DMS 273 treated with DMSO at 0.1 percent for 48 hours (cell line): Measurements from ENCODE around the gene TMED8.
"Not testable (repeated sequence)": the region's sequence is repeated elsewhere in the genome, so short reads cannot be mapped to it uniquely, and the experiment has no call there.

Experiments used
- DNase-seq: peaks from one replicate; lab custom pipeline; 2025; lab: John Stamatoyannopoulos, UW

TMED8 gene

GRCh38 chr14:77376771-77377501, at the start of gene TMED8, which contains the start of gene SAMD15:
TMED8 (minus strand) TSS chr14:77377094; CDS start chr14:77377053, 41 bp downstream.
SAMD15 (plus strand) TSS chr14:77377379; CDS start chr14:77377419, 40 bp downstream.
- DNase-seq: peak; percentile 88

DNA sequence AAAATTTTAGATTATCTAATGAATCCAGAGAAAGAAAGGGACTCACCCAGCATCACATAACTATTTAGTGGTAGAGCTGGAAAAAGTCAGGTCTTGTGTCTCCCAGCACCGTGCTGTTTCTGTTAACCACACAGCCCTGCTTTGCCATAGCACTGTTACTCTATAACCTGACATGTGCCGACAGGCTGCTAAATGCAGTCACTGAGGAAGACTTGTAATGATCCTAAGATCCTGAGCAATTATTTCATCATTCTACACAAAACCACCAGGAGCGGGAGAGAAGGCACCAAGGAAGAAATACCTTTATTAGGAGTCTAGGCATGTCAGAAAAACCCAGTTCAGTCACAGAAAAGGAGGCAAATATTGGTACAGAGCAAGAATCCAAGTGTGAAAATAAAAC, 49.5 kb upstream of the TMED8 start:
- no peak for DNase-seq

- no peak for DNase-seq
Measured at GRCh38 chr14:77424862-77425261, 48.0 kb upstream of the TMED8 start.

- no peak for DNase-seq
Measured at GRCh38 chr14:77423423-77423822, 46.5 kb upstream of the TMED8 start, which contains the start of gene NOXRED1. NOXRED1 (minus strand) TSS chr14:77423523; CDS start chr14:77422889, 634 bp downstream.

DNA sequence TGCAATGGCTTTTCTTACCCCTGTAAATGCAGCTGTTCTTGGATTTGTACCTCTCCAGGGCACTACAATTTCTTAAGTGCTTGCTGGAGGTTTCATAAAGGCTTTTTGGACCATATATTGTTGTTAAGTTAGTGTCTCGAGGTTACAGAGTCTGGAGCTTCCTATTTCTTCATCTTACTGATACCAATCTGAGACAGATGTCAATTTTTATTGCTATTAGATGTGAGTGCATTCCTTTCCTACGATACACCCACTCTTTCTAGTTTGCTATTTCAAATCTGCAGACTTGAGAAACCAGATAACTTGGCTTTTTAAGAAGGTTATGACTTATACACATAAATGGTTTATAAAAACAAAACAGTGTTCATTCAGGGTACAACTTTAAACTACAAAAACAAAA, 44.3 kb upstream of the TMED8 start:
- no peak for DNase-seq

GRCh38 chr14:77416836-77417235, 39.9 kb upstream of the TMED8 start:
- no peak for DNase-seq

- DNase-seq: not testable (repeated sequence)
Measured at GRCh38 chr14:77416098-77416497, 39.2 kb upstream of the TMED8 start.

- DNase-seq: not testable (repeated sequence)
Measured at GRCh38 chr14:77415403-77416030, 38.6 kb upstream of the TMED8 start.

DNA sequence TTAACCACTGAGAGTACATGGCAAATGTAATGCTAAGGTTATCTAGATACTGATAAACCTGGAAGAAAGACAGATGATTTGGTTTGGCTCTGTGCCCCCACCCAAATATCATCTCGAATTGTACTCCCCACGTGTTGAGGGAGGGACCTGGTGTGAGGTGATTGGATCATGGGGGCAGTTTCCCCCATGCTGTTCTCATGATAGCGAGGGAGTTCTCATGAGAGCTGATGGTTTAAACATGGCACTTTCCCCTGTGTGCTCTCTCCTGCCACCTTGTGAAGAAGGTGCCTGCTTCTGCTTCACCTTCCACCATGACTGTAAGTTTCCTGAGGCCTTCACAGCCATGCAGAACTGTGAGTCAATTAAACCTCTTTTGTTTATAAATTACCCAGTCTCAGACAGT, 32.2 kb upstream of the TMED8 start:
- peak; percentile 16 for DNase-seq

DNA sequence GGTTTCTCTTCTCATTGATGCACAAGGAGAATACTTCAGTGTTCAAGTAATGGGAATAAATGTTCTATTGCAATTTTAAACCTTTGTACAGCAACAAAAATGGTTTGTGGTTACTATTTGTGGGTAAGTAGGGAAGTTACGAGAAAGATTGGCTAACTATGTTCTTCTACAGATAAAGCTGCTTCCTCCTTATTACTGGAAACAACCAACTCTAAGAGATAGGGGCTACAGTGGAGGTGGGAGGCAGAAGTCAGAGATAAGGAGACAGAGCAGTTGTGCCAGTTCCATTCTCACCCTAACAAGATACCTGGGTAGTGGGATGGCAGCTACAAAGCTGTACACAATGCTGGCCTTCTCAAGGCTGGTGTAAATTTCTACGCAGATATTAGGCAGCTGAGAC, 30.3 kb upstream of the TMED8 start:
- no peak for DNase-seq

DNA sequence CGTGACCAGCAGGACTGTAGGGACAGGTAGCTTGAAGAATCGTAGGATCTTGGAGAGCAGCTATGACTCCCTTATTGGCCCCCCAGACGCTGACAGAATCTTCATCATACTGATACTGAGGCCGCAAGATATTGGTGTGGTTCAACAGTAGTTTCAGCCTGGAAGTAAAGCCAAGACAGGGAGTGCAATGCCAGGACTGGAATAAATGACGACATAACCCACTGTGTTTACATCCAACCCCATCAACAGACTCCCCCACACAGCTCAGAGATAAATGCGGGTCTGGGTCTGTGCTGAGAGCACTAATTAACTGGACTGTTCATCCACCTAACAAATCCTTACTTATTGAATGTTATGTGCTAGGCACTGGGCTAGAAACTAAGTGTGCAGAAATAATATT, 29.8 kb upstream of the TMED8 start:
- no peak for DNase-seq

DNA sequence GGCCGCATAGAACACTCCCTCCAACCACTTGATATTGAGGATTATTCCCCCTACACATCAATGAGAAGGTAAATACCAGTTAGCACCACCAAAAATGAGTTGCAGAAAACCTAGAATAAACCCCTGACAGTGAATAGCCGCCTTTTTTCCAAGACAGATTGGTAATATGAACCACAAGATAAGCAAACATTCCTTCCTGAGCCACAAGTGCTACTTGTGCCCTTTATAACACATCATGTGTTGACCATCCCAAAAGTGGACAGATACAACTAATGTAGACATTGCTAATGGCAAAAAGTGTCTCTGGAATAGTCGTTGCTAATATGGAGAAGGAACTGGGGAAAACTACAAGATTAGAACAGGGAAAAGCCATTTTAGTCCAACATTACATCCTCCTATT, 29.2 kb upstream of the TMED8 start:
- no peak for DNase-seq

DNA sequence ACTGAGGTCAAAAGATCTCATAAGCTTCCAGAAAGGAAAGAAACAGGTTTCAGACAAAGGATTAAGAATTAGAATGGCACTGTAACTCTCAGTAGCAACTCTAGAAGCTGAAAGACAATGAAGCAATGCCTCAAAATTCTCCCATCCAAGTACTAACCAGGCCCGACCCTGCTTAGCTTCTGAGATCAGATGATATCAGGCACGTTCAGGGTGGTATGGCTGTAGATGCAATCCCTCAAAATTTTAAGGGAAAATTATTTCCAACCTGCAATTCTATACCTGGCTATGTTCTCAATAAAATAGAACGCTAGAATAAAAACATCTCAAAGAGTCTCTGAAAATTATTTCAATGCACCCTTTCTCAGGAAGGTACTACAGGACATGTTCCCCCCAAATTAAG, 26.9 kb upstream of the TMED8 start:
- no peak for DNase-seq

GRCh38 chr14:77400216-77400615, 23.3 kb upstream of the TMED8 start:
- DNase-seq: no peak

- no peak for DNase-seq
Measured at GRCh38 chr14:77390188-77390587, 13.3 kb upstream of the TMED8 start.

DNA sequence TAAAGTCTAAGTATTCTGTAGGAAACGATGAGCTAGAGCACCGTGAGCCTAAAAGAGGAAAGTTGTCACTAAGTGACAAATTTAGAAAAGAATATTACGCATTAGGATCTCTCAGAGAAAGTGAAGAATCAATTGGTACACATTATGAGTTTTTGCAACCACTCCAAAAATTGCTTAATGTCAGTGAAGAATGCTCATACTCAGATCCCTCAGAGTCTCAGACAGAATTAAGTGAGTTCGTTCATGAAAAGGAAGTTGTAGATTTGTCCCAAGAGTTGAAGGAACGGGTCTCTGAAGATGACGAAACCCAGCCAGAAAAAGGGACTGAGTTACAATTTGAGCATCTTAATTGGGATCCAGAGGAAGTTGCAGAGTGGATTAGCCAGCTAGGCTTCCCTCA, 1.8 kb upstream of the TMED8 start:
- DNase-seq: no peak

GRCh38 chr14:77377502-77377844, 579 bp upstream of the TMED8 start:
- DNase-seq: no peak

DNA sequence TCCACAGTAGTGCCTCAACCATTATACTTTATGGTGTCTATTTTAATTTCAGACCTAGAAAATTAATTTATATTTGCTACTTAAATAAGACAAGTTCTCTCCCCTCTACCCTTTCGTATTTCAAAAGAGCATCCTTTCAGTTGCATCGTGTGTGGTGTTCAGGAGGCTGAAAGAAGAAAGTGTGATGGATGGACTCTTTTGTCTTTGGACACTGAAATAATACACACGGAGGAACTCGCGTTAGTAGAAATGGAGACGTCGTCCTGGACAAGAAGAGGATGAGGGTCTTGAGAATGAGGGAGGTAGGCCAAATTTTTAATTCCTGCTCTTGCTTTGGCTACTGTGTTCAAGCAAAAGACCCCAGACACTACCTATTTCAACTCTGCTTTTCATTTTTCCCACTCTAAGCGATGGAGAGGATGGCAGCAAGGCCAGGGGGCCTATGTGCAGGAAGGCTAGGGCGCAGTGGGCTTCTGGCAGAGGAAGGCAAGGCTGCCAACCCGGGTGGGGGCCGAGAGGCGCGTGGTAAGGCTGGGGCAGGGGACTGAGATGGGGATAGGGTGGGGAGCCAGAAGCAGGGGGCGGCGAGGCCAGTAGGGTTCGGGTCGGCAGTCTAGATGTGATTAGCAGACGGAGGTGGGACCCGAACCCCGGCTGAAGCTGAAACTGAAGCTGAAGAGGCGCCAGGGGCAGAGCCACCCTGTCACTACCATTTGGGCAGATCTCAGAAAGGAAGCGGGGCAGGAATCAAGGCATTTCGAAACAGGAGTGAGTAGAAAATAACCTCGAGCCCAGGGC, 722 bp downstream of the TMED8 start:
- DNase-seq: no peak

GRCh38 chr14:77375164-77375950, 1.5 kb downstream of the TMED8 start:
- DNase-seq: no peak

DNA sequence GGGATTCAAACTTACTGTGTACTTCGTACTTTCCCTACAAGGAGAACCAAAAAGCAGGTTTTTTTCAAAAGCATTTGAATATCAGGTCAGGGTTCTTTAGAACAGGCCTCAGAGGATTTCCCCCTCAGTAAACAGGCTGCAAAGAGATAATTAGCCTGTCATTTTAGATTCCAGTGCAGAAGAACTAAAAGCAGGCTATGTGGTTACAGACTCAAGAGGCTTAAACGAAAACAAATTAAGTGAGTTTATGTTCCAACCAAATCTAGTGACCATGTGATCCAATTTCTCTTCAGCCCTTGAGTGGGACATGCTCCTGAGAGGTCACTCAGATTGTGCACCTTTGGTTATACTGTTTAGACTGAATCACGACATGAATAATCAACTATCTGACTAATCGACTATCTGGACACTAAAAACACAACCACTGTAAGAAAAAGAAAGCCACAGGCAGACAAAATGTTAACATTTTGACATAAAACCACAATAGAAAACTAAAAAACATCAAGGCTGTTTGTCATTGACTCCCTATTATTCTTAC, 4.5 kb downstream of the TMED8 start:
- DNase-seq: no peak

DNA sequence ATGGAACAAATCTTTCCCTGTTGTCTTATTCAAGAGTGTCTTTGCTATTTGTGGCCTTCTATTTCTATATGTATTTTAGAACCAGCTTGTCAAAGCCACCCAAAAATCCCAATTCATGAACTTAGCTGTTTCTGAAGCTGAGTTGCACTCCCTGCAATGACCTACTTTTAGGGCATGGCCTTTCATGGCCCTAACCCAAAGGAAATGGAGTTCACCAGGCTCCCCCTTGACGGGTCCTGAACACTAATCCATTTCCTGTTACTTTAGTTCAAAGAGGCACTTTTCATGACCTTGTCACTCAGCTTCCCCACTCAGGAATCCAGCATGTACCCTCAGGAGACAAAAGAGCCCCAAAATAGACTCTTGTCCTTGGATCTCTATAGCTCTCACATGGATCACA, 7.6 kb downstream of the TMED8 start:
- DNase-seq: no peak

DNA sequence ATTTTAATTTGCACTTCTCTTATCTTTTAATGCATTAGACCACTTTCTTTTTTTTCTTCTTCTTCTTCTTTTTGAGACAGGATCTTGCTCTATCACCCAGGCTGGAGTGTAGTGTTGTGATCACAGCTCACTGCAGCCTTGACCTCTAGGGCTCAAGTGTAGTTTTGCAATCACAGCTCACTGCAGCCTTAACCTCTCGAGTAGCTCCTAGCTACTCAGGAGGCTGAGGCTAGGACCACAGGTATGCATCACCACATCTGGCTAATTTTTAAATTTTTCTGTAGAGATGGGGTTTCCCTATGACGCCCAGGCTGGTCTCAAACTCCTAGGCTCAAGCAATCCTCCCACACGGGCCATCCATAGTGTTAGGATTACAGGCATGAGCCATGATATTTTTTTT, 12.7 kb downstream of the TMED8 start:
- no peak for DNase-seq
